Heart right ventricle (tissue), 16 donors: ENCODE measurements around the gene PADI3. TPM values are rescaled to one million over a fixed set of nuclear protein-coding genes. Genes with fewer than 3 reads are reported as not detected.

Experiments used
- ATAC-seq, 8 donors: fragments of 200-7000 bp; cut with Tn5 transposase; one replicate each; pipeline ENCODE4 v1.9.1; 2020; ENCODE audit warnings: mild to moderate bottlenecking in 8 of 8, moderate library complexity in 8 of 8, moderate number of reproducible peaks in 1 of 8
- DNase-seq, 2 donors: peaks; one replicate each; pipeline ENCODE4 v3.0.0-alpha.2; 2020
- H3K27ac ChIP-seq, 10 donors: fragments of 200-600 bp; sonication (generic) in 2 of 10; one replicate each; pipeline versions ENCODE4 v1.5.0 to v1.8.0; 2020 to 2022; ENCODE audit warnings: mild to moderate bottlenecking in 3 of 10
- H3K27me3 ChIP-seq, 7 donors: fragments of 200-600 bp; one replicate each; pipeline ENCODE4 v1.8.0; 2021 to 2022; ENCODE audit warnings: mild to moderate bottlenecking in 2 of 7
- H3K36me3 ChIP-seq, 9 donors: fragments of 200-600 bp; sonication (generic) in 1 of 9; one replicate each; pipeline versions ENCODE4 v1.5.0 to v1.8.0; 2020 to 2022; ENCODE audit warnings: mild to moderate bottlenecking in 2 of 9
- H3K4me1 ChIP-seq, 9 donors: fragments of 200-600 bp; sonication (generic) in 1 of 9; one replicate each; pipeline versions ENCODE4 v1.5.0 to v1.8.0; 2020 to 2022; ENCODE audit warnings: mild to moderate bottlenecking in 4 of 9
- H3K4me3 ChIP-seq, 10 donors: fragments of 200-600 bp; sonication (generic) in 2 of 10; one replicate each; pipeline versions ENCODE4 v1.5.0 to v1.8.0; 2020 to 2022; ENCODE audit warnings: mild to moderate bottlenecking in 7 of 10, moderate library complexity in 2 of 10
- H3K9me3 ChIP-seq, 11 donors: fragments of 200-600 bp in 10 of 11; sonication (generic) in 2 of 11; one replicate each; pipeline versions ENCODE4 v1.5.0 to v1.8.0; 2013 to 2022; ENCODE audit warnings: mild to moderate bottlenecking in 2 of 11, control low read depth in 1 of 11, moderate library complexity in 1 of 11
- WGBS, 2 donors: extraction: QIAGEN DNeasy Blood & Tissue Kit; methylation state at CpG; one replicate each; pipeline ENCODE4 v1.1.7; 2013; ENCODE audit warnings: inconsistent platforms in 1 of 2; 5-methylcytosine and 5-hydroxymethylcytosine counted together
- intact Hi-C, 10 donors: fragments of 100-400 bp; cut with DNase I; formaldehyde crosslinking; loops; one replicate each; pipeline versions ENCODE4 v1.11.1 to v1.14.2; 2022
- polyA plus RNA-seq, 2 donors: library from polyadenylated mRNA; stranded (reverse); fragments of 200-250 nt; gene quantifications; one replicate each; pipeline ENCODE4 v1.2.3, GENCODE V29; 2013
- total RNA-seq, 10 donors: library from RNA; stranded (reverse); fragmentation: NEBNext Ultra II Directional in 3 of 10; extraction: Animal tissue kit (Norgen Biotek cat#: 25700) in 3 of 10; gene quantifications; one replicate each; pipeline versions ENCODE4 v1.2.1 to v1.2.4, GENCODE V29; 2021 to 2023
- TF ChIP-seq, protein P1 (sequence below), 9 donors: fragments of 200-600 bp; sonication (generic) in 2 of 9; IDR thresholded peaks; one replicate each; pipeline versions ENCODE4 v1.5.0 to v1.8.0; 2021 to 2022; ENCODE audit warnings: antibody characterized with exemption in 9 of 9, mild to moderate bottlenecking in 5 of 9, moderate library complexity in 1 of 9
- donor health status: Arrhythmogenic right ventricular cardiomyopathy.
- donor health status: ischemic (EF 13 %, LVEDD 7.1; RV severe dilation, severe dysfunction).
- donor health status: healthy with polysubstance abuse.
- donor health status: DM: no; HTN: yes; CAD: no.
- donor health status: DM: no; HTN: no; CAD: no.
- donor health status: ischemic (EF 25% LVEDD 6.9; RV normal size, moderate dysfunction).
- donor health status: ischemic (EF 25% LVEDD 5.7; RV mildly dilated, moderate dysfunction).
- donor health status: healthy.
- donor health status: DM: yes; HTN: yes; CAD: no.
- donor health status: Ischemic cardiomyopathy.
- donor health status: ischemic (EF 35%, LVEDD 5.7; RV mildly dilated, moderate dysfunction).
- donor health status: nonischemic (EF 11% LVEDD 7.7; RV severe dilation, severe dysfunction).
- donor health status: DM: yes; HTN: yes; CAD: no.
- donor health status: PGD.
- donor health status: ischemic (EF 29% LVEDD 5.4; RV normal size, mild dysfunction).
- donor health status: nonischemic (EF 23%, LVEDD 6.1; RV moderate dilation, normal function).

The PADI3 gene
- total and polyA plus RNA-seq, 12 donors, result not detected

DNA sequence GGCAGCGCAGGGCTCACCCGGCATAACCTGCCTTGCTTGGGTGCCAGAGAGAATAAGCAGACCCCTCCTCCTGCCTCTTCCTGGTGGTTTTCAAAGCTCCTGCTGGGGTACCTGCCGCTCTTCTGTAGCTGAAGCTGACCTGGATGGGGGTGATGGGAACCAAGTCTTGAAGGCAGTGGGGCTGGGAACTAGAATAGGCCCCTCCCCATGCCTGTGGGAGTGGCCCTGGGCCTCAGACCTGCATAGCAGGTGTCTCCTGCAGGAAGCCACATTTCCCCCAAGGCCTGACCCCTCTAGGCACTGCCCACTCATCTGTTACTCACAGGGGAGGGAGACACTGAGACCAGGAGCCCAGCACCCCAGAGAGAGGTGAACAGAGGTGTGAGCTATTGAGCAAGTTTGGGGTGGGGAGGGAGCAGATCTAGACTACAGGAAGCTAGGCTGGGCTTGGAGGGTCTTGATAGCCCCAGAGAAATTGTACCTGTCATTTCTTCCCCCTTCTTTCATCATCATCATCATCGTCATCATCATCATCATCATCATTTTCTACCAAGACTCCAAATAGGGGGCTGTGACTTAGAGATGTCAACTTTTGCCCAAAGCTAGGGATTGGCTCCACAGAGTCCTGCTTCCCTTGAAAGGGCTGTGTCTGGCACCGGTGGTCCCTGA is 33.9 kb upstream of the PADI3 start:
- Histone ChIP-seq H3K36me3 (no peaks in the 10 kb centered on the region), H3K27me3 (peaks cover 0 to 92% (median 70%) of the 10 kb centered on the region in 7 donors), H3K27ac (no peak overlapping the region), H3K4me1 (peaks cover 0 to 14% (median 0%) of the 10 kb centered on the region in 9 donors), H3K4me3 (no peak overlapping the region), H3K9me3 (no peaks in the 10 kb centered on the region)
- DNase-seq, result no peak
- intact Hi-C loops, result no loop called here
- 79 to 86% methylated on average over 5 of the region's 5 CpGs for WGBS, 2 donors
- no peak for ATAC-seq
- TF ChIP-seq, protein P1, sequence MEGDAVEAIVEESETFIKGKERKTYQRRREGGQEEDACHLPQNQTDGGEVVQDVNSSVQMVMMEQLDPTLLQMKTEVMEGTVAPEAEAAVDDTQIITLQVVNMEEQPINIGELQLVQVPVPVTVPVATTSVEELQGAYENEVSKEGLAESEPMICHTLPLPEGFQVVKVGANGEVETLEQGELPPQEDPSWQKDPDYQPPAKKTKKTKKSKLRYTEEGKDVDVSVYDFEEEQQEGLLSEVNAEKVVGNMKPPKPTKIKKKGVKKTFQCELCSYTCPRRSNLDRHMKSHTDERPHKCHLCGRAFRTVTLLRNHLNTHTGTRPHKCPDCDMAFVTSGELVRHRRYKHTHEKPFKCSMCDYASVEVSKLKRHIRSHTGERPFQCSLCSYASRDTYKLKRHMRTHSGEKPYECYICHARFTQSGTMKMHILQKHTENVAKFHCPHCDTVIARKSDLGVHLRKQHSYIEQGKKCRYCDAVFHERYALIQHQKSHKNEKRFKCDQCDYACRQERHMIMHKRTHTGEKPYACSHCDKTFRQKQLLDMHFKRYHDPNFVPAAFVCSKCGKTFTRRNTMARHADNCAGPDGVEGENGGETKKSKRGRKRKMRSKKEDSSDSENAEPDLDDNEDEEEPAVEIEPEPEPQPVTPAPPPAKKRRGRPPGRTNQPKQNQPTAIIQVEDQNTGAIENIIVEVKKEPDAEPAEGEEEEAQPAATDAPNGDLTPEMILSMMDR (IDR thresholded peaks at IDR 0.05), result no peak

DNA sequence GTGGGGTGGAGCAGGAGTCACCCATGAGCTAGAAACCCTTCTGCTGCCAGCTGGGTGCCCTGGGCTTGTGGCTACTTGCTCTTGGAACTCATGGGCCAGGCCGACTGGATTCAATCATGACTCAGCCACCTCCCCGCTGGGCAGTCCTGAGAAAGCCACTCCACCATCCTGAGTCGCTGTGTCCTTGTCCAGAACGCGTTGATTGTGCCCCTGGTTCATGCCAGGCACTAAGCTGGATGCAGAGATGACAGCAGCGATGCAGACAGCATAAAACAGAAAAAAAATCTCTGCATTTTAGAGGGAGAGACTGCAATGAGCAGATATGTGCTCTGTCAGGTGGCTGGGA is 33.4 kb upstream of the PADI3 start:
- TF ChIP-seq, protein P1 (IDR thresholded peaks at IDR 0.05), result no peak
- Histone ChIP-seq H3K4me1 (peaks cover 0 to 14% (median 0%) of the 10 kb centered on the region in 9 donors), H3K27ac (no peak overlapping the region), H3K4me3 (no peak overlapping the region), H3K27me3 (peaks cover 0 to 93% (median 74%) of the 10 kb centered on the region in 7 donors), H3K9me3 (no peaks in the 10 kb centered on the region), H3K36me3 (no peaks in the 10 kb centered on the region)
- ATAC-seq (no peak), DNase-seq (no peak)
- intact Hi-C loops, result no loop called here
- 81% methylated on average over 6 of the region's 6 CpGs for WGBS, 2 donors

DNA sequence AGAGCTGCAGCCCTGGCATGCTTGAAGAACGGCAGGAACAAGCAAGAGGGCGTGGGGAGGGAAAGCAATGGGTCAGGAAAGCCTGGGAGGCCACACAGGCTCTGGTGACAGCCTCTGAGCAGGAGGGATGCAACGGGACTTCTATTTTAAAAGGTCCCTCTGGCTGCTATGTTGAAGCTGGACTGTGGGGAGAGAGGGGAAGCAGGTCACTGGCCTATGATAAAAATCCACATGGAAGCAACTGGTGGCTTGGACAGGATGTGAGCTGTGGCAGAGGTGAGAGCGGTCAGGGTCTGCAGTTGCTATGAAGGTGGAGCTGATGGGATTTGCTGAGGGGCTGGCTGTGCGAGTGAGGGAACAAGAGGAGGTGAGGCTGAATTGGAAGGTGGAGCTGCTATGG is 32.8 kb upstream of the PADI3 start:
- whole genome bisulfite sequencing, 2 donors, result 19 to 29% methylated on average over 5 of the region's 5 CpGs
- no peak for ATAC-seq
- intact Hi-C loops, result no loop called here

DNA sequence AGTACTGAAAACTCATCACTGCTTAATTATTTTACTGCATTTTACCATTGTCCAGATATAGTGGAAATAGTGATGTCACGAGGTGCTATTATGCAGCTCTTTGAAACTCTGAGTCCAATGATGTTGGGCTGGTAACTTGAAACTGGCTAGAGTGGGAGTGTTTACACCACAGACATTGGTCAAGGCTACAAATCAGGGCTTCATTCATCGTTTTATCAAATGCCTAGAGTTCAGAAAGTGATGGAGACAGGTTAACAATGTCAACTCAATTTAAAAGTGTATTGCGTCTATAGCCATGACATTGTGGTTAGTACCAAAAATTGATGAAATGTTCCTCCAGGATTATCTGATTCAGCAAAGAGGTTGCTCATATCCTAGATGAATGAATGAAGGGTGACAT is 31.3 kb upstream of the PADI3 start:
- TF ChIP-seq, protein P1 (IDR thresholded peaks at IDR 0.05), result no peak
- ATAC-seq, result no peak
- peaks cover 0 to 7% (median 0%) of the 10 kb centered on the region in 9 donors for H3K4me1 ChIP-seq
- WGBS, 2 donors, result 71 to 72% methylated on average over 3 of the region's 3 CpGs
- peaks cover 0 to 94% (median 67%) of the 10 kb centered on the region in 7 donors for H3K27me3 ChIP-seq
- no peak overlapping the region for H3K4me3 ChIP-seq
- DNase-seq, result no peak
- H3K27ac ChIP-seq, result no peak overlapping the region
- H3K36me3 ChIP-seq, result no peaks in the 10 kb centered on the region
- no peaks in the 10 kb centered on the region for H3K9me3 ChIP-seq
- intact Hi-C loops, result no loop called here

More for the DNA sequence above, 32.8 kb upstream of the PADI3 start:
- TF ChIP-seq, protein P1 (IDR thresholded peaks at IDR 0.05), result no peak
- Histone ChIP-seq H3K36me3 (no peaks in the 10 kb centered on the region), H3K27me3 (peaks cover 0 to 96% (median 74%) of the 10 kb centered on the region in 7 donors), H3K27ac (no peak overlapping the region), H3K4me3 (no peak overlapping the region), H3K9me3 (no peaks in the 10 kb centered on the region), H3K4me1 (peaks cover 0 to 14% (median 0%) of the 10 kb centered on the region in 9 donors)
- no peak for DNase-seq
